Measurements from ENCODE around the gene FPR3.

DNA sequence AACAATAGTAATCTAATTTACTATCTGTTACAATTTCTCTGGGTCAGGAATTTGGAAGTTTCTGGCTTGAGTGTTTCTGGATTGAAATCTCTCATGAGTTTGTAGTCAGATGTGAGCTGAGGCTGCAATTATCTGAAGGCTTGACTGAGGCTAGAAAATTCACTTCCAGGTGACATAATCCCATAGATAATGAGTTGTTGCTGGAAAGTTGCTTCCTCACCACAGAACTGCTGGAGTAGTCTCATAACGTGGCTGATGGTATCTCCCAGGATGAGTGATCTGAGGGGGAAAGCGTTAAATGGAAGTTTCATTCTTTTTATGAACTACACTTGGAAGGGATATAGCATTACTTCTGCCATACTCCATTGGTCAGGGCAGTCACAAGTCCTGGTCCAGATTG is 15.3 kb upstream of the FPR3 start:
- TF ChIP-seq POLR2AphosphoS5 (IDR thresholded peaks at IDR 0.05; ENCODE audit: borderline replicate concordance, low read depth, low read length), result no peak
- no peak for TF ChIP-seq EZH2 (IDR thresholded peaks at IDR 0.05)

Data from SK-N-MC (cell line).